Astrocyte of the cerebellum (primary cell): Measurements from ENCODE around the gene SLC22A4.

Experiments
- DNase-seq: peaks from one replicate; pipeline ENCODE4 v3.0.0-alpha.2; 2011; ENCODE audit warnings: low read depth
- H3K4me3 ChIP-seq: 2 replicates; pipeline ENCODE4 v1.5.1; 2011; ENCODE audit warnings: mild to moderate bottlenecking, low read depth, low read length, moderate library complexity
- CTCF ChIP-seq: IDR thresholded peaks from 2 replicates; pipeline ENCODE4 v1.5.1; 2012; ENCODE audit warnings: low read length, low read depth, moderate library complexity, mild to moderate bottlenecking; ENCODE audit errors: missing control alignments
- in situ Hi-C: cut with HindIII; loops from 2 replicates; pipeline ENCODE4 v1.10.0; 2017; ENCODE audit warnings: low sequenced_read_pairs

Gene SLC22A4

GRCh38 chr5:132270706-132271105, 23.5 kb upstream of the SLC22A4 start:
- no peak overlapping the region for H3K4me3 ChIP-seq
- in situ Hi-C loops, result no loop called here
- no peak for TF ChIP-seq CTCF
- DNase-seq, result no peak

GRCh38 chr5:132271251-132272246, 22.6 kb upstream of the SLC22A4 start:
- in situ Hi-C loops, result no loop called here
- no peak overlapping the region for H3K4me3 ChIP-seq

GRCh38 chr5:132272311-132273210, 21.6 kb upstream of the SLC22A4 start:
- in situ Hi-C loops, result no loop called here
- TF ChIP-seq CTCF, result peak; percentile 85
- no peak for DNase-seq
- H3K4me3 ChIP-seq, result no peak overlapping the region

More at GRCh38 chr5:132271251-132272246, 22.6 kb upstream of the SLC22A4 start:
- TF ChIP-seq CTCF, result no peak
- no peak for DNase-seq

GRCh38 chr5:132273631-132274030, 20.6 kb upstream of the SLC22A4 start:
- DNase-seq, result no peak
- in situ Hi-C loops, result no loop called here
- H3K4me3 ChIP-seq, result no peak overlapping the region
- no peak for TF ChIP-seq CTCF

- in situ Hi-C loops, result no loop called here
- no peak for TF ChIP-seq CTCF
These were observed 20.0 kb upstream of the SLC22A4 start for GRCh38 chr5:132274050-132274792.

More at GRCh38 chr5:132274050-132274792, 20.0 kb upstream of the SLC22A4 start:
- no peak overlapping the region for H3K4me3 ChIP-seq
- DNase-seq, result no peak
